ENCODE measurements around the gene MB21D2.

GRCh38 chr3:192916371-192917027, 1.2 kb downstream of the MB21D2 start:
- TF ChIP-seq, protein P1, sequence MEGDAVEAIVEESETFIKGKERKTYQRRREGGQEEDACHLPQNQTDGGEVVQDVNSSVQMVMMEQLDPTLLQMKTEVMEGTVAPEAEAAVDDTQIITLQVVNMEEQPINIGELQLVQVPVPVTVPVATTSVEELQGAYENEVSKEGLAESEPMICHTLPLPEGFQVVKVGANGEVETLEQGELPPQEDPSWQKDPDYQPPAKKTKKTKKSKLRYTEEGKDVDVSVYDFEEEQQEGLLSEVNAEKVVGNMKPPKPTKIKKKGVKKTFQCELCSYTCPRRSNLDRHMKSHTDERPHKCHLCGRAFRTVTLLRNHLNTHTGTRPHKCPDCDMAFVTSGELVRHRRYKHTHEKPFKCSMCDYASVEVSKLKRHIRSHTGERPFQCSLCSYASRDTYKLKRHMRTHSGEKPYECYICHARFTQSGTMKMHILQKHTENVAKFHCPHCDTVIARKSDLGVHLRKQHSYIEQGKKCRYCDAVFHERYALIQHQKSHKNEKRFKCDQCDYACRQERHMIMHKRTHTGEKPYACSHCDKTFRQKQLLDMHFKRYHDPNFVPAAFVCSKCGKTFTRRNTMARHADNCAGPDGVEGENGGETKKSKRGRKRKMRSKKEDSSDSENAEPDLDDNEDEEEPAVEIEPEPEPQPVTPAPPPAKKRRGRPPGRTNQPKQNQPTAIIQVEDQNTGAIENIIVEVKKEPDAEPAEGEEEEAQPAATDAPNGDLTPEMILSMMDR (IDR thresholded peaks at IDR 0.05; ENCODE audit: insufficient read depth, low read length, poor library complexity, severe bottlenecking), result no peak
- no peak for TF ChIP-seq EZH2phosphoT487 (conservative IDR thresholded peaks at IDR 0.05; ENCODE audit: low read length)

Measured in SU-DHL-6 (cell line).